Ascending aorta (tissue), 2 donors: ENCODE measurements around the gene PRIMA1. TPM values are rescaled to one million over a fixed set of nuclear protein-coding genes. Genes with fewer than 3 reads are reported as not detected.
"Not testable (repeated sequence)": the region's sequence is repeated elsewhere in the genome, so short reads cannot be mapped to it uniquely, and the experiment has no call there.

Experiments used
- DNase-seq, 2 donors: peaks; one replicate each; pipeline ENCODE4 v3.0.0-alpha.2; 2019; ENCODE audit warnings: low spot score in 2 of 2
- H3K27ac ChIP-seq, 2 donors: fragments of 200-600 bp; sonication (generic); one replicate each; pipeline ENCODE4 v1.5.1; 2016 to 2017; ENCODE audit warnings: mild to moderate bottlenecking in 1 of 2
- H3K27me3 ChIP-seq: fragments of 200-600 bp; sonication (generic); one replicate; pipeline ENCODE4 v1.5.1; 2017
- H3K36me3 ChIP-seq, 2 donors: fragments of 200-600 bp; sonication (generic); one replicate each; pipeline ENCODE4 v1.5.1; 2016
- H3K4me1 ChIP-seq, 2 donors: fragments of 200-600 bp; sonication (generic); one replicate each; pipeline ENCODE4 v1.5.1; 2016 to 2017; ENCODE audit warnings: mild to moderate bottlenecking in 1 of 2
- H3K4me3 ChIP-seq, 2 donors: fragments of 200-600 bp; sonication (generic); one replicate each; pipeline ENCODE4 v1.5.1; 2016 to 2017; ENCODE audit warnings: mild to moderate bottlenecking in 1 of 2
- H3K9me3 ChIP-seq, 2 donors: fragments of 200-600 bp; sonication (generic); one replicate each; pipeline ENCODE4 v1.5.1; 2016
- CTCF ChIP-seq, 3 experiments: fragments of 200-600 bp in 2 of 3; fragments of 450-650 bp in 1 of 3; sonication (generic) in 2 of 3; IDR thresholded peaks; one replicate each; pipeline ENCODE4 v1.5.1; 2016 to 2019; ENCODE audit warnings: antibody characterized with exemption in 3 of 3, mild to moderate bottlenecking in 1 of 3, moderate library complexity in 1 of 3
- intact Hi-C: fragments of 100-400 bp; cut with DNase I; formaldehyde crosslinking; loops from one replicate; pipeline ENCODE4 v1.15.1; 2023
- total RNA-seq: library from RNA; depleted of rRNA; stranded (reverse); fragments of >200 nt; gene quantifications from one replicate; pipeline ENCODE4 v1.1.0, GENCODE V29; 2016

Gene PRIMA1
- total RNA-seq, 1 donor from 2014 or later, result 9.4 TPM

- no peaks in the 10 kb centered on the region for H3K36me3 ChIP-seq
- TF ChIP-seq CTCF (IDR thresholded peaks at IDR 0.05), result no peak
- H3K4me1 ChIP-seq, result no peaks in the 10 kb centered on the region
- intact Hi-C loops, result no loop called here
- H3K9me3 ChIP-seq, result peaks cover 6 to 9% of the 10 kb centered on the region in 2 donors
- H3K27ac ChIP-seq, result no peak overlapping the region
- H3K4me3 ChIP-seq, result no peak overlapping the region
- no peak for DNase-seq
- H3K27me3 ChIP-seq, result no peaks in the 10 kb centered on the region
Measured at GRCh38 chr14:93818857-93819256, 30.6 kb upstream of the PRIMA1 start.

- Histone ChIP-seq H3K9me3 (peaks cover 6 to 12% of the 10 kb centered on the region in 2 donors), H3K27ac (no peak overlapping the region), H3K4me3 (no peak overlapping the region), H3K27me3 (no peaks in the 10 kb centered on the region), H3K4me1 (no peaks in the 10 kb centered on the region), H3K36me3 (no peaks in the 10 kb centered on the region)
- intact Hi-C loops, result no loop called here
- no peak for TF ChIP-seq CTCF (IDR thresholded peaks at IDR 0.05)
- DNase-seq, result no peak
Measured at GRCh38 chr14:93811676-93812075, 23.4 kb upstream of the PRIMA1 start.

GRCh38 chr14:93811020-93811419, 22.7 kb upstream of the PRIMA1 start:
- intact Hi-C loops, result no loop called here
- Histone ChIP-seq H3K27me3 (no peaks in the 10 kb centered on the region), H3K9me3 (peaks cover 6 to 12% of the 10 kb centered on the region in 2 donors), H3K4me1 (no peaks in the 10 kb centered on the region), H3K27ac (no peak overlapping the region), H3K4me3 (no peak overlapping the region), H3K36me3 (no peaks in the 10 kb centered on the region)
- no peak for TF ChIP-seq CTCF (IDR thresholded peaks at IDR 0.05)
- no peak for DNase-seq

- intact Hi-C loops, H3K36me3 ChIP-seq, DNase-seq, H3K9me3 ChIP-seq, H3K4me3 ChIP-seq, H3K4me1 ChIP-seq, H3K27ac ChIP-seq, H3K27me3 ChIP-seq: not testable (repeated sequence)
Measured at GRCh38 chr14:93809491-93810420, 21.5 kb upstream of the PRIMA1 start.

GRCh38 chr14:93804654-93805053, 16.4 kb upstream of the PRIMA1 start:
- H3K27me3 ChIP-seq, result peaks cover 3% of the 10 kb centered on the region
- no peaks in the 10 kb centered on the region for H3K36me3 ChIP-seq
- intact Hi-C loops, result no loop called here
- H3K27ac ChIP-seq, result no peak overlapping the region
- no peaks in the 10 kb centered on the region for H3K9me3 ChIP-seq
- TF ChIP-seq CTCF (IDR thresholded peaks at IDR 0.05), result no peak
- no peak overlapping the region for H3K4me3 ChIP-seq
- peaks cover 0 to 13% of the 10 kb centered on the region in 2 donors for H3K4me1 ChIP-seq
- DNase-seq, result no peak
